HL-60/S4 treated with retinoic acid at 250 ng/mL for 4 days and 3 days (cell line): ENCODE measurements around the gene RHOB.

Experiments used
- in situ Hi-C: fragments of 300-500 bp; cut with MboI; formaldehyde crosslinking; loops from 2 replicates; pipeline ENCODE4 v1.7.0; 2022; ENCODE audit warnings: low sequenced_read_pairs

RHOB gene

GRCh38 chr2:20422402-20423271, 24.2 kb upstream of the RHOB start:
- in situ Hi-C loops, result no loop called here

DNA sequence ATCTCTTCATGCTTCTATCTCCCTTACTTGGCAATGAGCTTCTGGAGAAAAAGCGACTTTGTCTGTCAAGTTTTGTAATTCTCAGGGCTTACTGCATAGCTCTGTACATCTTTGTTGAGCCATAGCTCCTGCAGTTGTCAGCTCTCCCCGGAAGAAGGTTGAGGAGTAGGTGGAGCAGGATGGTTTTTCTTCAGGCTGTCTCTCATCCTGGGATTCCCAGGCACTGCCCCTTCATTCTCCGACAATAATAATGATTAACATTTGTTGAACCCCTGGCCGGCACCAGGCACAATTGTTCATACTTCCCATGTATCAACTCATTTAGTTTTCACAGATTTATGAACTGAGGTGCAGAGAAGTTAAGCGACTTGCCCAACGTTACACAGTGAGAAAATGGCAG, 23.5 kb upstream of the RHOB start:
- in situ Hi-C loops, result no loop called here

DNA sequence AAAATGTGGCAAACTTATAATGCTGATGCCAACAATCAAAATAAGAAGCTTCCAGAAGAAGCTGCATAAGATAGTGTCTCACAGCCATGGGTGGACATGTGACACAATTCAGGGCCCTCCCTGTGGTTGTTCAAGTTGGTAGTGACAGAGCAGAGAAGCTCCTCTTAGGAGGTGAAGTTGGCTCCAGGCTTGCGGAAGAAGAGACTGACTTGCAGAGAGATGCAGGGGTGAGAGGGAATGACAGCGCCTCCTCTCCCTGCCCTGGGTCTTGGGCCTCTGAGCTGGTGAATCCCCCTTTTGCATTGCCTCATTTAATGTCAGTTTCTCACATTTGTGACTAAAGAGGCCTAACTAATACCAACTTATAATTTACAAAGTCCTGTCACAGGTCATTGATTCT, 23.0 kb upstream of the RHOB start:
- in situ Hi-C loops, result no loop called here

DNA sequence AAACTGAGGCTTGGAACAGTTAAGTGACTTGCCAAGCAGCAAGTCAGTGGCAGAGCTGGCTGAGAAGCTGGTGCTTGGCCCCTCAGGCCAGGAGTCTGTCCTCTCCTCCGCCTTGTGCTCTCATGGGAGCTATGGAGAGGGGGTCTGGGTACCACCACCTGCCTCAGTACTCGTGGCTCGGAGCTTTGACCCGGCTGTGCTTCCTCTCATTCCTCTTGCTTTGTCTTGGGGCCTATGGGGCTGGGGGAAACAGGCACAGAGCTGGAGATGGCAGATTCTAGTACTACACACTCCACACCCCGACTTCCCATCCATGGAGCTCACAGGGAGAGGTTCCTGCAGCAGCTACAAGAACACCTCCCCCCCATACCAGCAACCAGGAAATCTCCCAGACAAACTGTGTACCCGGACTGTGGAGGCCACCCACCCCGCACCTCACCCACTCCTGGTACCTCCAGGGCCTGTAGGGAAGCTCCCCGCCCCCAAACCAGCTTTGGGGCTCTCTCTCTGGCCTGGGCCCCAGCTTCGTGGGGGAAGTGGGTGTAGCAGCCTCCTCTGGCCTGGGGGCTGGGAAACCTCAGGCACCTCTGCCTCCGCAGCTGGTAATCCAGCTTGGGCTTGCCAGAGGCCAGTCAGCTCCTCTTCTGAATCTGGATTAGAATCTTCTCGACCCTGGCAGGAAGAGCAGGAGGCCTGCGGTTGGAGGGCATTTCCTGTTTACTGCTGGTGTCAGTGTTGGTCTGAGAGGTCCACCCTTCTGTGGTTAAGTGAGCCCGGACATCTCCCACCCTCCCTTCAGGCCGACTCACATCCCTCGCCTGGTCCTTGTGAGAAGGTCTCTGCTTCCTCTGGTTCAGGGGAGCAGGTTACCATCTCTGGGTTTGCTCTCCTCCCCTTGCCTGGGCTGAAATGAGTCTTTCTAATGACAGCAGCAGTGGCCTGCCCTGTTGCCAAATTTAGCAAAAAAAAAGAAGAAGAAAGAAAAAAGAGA, 22.3 kb upstream of the RHOB start:
- in situ Hi-C loops, result loop anchor here (25.0 kb wide), 1 partner anchor 538 kb away; no protein-coding TSS in a partner anchor

DNA sequence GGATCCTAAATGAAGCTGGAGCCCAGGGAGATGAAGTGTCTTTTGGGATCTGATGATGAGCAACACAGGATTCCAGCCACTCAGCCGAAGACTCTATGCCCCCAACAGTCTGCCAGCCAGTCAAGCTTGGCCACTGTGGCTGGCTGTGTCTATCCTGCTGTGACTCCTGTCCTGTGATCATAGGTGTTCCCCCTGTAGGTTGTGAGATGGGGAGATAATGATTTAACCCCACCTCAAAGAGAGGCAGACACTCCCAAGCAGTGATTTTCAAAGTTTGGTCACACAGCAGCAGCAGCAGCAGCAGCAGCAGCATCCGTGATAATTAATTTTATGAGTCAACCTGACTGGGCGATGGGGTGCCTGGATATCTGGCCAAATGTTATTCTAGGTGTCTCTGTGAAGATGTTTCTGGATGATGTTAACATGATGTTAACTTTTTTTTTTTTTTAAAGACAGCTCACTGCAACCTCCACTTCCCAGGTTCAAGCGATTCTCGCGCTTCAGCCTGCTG, 21.4 kb upstream of the RHOB start:
- in situ Hi-C loops, result loop anchor here (25.0 kb wide), 1 partner anchor 537 kb away; no protein-coding TSS in a partner anchor

DNA sequence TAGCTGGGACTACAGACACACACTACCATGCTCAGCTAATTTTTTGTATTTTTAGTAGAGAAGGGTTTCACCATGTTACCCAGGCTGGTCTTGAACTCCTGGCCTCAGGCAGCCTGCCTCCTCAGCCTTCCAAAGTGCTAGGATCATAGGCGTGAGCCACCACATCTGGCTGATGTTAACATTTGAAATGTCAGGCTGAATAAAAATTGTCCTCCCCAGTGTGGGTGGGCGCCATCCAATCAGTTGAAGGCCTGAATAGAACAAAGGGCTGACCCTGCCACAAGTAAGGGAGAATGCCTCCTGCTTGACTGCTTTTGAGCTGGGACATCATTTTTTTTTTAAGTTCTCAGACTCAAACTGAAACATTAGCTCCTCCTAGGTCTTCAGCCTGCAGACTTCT, 21.0 kb upstream of the RHOB start:
- in situ Hi-C loops, result loop anchor here (25.0 kb wide), 1 partner anchor 536 kb away; no protein-coding TSS in a partner anchor

GRCh38 chr2:20427931-20428526, 18.8 kb upstream of the RHOB start:
- in situ Hi-C loops, result loop anchor here (25.0 kb wide), 1 partner anchor 534 kb away; no protein-coding TSS in a partner anchor

DNA sequence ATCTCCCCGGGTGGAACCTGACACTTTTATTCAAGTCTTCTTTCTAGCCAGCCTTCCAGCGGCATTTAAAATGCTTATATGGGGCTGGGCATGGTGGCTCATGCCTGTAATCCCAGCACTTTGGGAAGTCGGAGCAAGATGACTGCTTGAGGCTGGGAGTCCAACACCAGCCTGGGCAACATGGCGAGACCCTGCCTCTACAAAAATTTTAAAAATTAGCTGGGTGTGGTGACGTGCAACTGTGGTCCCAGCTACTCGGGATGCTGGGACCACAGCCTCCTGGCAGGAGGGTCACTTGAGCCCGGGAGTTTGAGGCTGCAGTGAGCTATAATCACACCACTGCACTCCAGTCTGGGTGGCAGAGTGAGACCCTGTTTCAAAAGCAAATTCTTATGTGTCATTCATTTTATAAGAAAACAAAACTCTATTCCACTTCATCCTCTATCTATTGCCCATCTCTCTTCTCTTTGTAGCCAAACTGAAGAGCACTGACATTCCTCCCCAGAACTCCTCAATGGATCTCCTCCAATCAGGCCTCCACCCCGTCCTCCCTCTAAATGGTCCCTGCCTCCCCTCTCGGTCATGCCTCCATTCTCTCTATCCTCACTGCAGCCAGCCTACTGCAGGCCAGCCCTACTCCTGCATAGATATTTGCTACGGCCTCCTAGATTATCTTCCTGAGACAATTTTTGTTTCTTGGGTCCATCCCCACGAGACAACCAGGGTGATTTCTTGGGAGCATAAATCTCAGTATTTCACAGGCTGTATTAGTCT, 18.0 kb upstream of the RHOB start:
- in situ Hi-C loops, result loop anchor here (25.0 kb wide), 1 partner anchor 533 kb away; no protein-coding TSS in a partner anchor

DNA sequence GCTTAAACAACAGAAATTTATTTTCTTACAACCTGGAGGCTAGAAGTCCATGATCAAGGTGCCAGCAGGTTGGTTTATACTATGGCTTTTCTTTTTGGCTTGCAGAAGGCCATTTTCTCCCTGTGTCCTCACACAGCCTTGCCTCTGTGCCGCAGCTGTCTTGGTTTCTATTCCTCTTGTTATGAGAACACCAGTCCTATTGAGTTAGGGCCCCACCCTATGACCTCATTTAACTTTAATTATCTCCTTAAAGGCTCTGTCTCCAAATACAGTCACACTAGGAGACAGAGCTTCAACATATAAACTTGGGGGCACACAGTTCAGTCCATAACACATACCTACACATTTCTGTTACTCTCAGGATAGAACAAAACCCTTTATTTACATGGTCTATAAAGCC, 17.3 kb upstream of the RHOB start:
- in situ Hi-C loops, result loop anchor here (25.0 kb wide), 1 partner anchor 533 kb away; no protein-coding TSS in a partner anchor

- in situ Hi-C loops, result loop anchor here (25.0 kb wide), 1 partner anchor 532 kb away; no protein-coding TSS in a partner anchor
These were observed 16.8 kb upstream of the RHOB start for GRCh38 chr2:20430035-20430434.

DNA sequence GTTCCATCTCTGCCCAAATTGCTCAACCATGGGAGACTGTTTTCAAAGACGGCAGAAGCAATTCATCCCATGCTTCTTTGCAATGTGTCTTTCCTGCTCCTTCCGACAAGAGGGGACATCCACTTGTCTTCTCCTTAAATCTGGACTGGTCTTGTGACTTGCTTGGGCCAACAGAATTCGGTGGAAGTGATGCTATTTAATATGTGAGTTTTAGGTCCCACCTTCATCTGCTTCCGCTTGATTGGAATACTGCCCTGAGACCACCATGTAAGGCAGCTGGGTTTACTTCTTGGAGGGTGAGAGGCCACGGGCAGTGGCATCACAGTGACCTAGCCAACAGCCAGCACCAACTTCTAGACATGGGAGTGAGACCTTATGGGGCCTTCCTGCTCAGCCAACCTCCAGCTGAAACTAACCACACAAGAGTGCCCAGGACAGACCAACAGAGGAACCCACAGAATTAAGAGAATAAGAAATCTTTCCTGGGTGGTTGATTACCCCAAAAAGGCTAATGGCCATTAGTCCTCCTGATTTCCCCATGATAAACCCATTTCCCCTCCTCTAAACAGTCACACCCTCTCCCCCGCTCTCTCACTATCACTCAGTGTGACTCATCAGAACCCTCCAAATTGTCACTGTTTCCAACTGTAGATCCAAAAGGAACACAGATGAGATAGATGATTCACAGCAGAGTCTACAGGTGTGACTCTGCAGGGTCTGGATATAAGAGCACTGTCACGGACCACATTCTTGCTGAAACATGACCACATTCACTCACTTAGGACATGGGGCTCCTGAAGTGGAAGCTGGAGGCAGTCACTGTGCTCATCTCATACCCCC, 16.2 kb upstream of the RHOB start:
- in situ Hi-C loops, result loop anchor here (25.0 kb wide), 1 partner anchor 532 kb away; no protein-coding TSS in a partner anchor

DNA sequence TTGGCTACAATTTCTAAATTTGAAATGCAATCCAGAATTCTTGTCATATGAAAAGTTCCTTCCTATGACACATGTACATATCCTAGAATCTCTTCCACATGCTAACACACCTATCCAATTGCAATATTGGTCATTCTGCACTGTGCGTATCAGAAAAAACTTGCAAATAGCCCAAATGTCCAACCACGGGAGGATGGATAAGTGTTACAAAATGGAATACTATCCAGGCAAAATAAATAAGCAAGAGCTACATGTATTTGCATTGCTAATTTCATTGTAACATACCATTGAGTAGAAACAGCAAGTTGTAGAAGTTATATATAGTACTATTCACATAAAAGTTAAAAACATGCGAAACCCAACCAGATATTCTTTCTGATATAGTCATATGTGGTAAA, 15.6 kb upstream of the RHOB start:
- in situ Hi-C loops, result loop anchor here (25.0 kb wide), 1 partner anchor 531 kb away; no protein-coding TSS in a partner anchor

GRCh38 chr2:20431772-20432171, 15.1 kb upstream of the RHOB start:
- in situ Hi-C loops, result loop anchor here (25.0 kb wide), 1 partner anchor 531 kb away; no protein-coding TSS in a partner anchor

GRCh38 chr2:20432714-20433113, 14.2 kb upstream of the RHOB start:
- in situ Hi-C loops, result loop anchor here (25.0 kb wide), 1 partner anchor 530 kb away; no protein-coding TSS in a partner anchor

- in situ Hi-C loops, result loop anchor here (25.0 kb wide), 1 partner anchor 529 kb away; no protein-coding TSS in a partner anchor
These were observed 13.6 kb upstream of the RHOB start for GRCh38 chr2:20433249-20433648.

- in situ Hi-C loops, result loop anchor here (25.0 kb wide), 1 partner anchor 528 kb away; no protein-coding TSS in a partner anchor
These were observed 12.8 kb upstream of the RHOB start for GRCh38 chr2:20433946-20434553.

GRCh38 chr2:20434588-20435294, 12.1 kb upstream of the RHOB start:
- in situ Hi-C loops, result loop anchor here (25.0 kb wide), 1 partner anchor 528 kb away; no protein-coding TSS in a partner anchor
